ENCODE measurements around the gene COG7. TPM values are rescaled to one million over a fixed set of nuclear protein-coding genes. Genes with fewer than 3 reads are reported as not detected.

Gene COG7
- total and polyA plus RNA-seq, 2 donors (not counting 3 experiments of a cell fraction or from before 2014, with no cell fraction given) = 24.1 to 42.0 TPM

DNA sequence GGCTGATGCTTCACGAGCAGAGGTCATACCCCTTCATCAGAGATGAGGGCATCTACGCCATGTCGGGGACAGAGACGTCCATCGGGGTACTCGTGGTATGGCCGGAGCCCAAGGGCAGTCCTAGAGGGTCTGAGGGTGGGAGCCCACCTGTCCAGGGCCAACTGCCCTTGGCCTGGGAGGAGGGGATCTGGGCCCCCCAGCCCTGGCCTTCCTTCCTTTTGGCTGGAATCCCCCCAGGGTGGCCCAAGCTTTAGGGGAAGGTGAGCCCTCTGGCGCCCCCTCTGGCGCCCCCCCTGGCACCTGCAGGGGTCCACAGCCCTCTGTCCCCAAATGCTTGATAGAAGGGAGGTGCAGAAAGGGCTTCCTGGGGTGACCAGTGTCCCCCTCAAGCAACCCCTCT lies 81.6 kb downstream of the COG7 start:
- ChIA-PET POLR2A (no interaction called here), CTCF (interaction anchor here (1.6 kb wide), 1 partner anchor 11 kb away, joined by 5 read pairs; no protein-coding TSS in a partner anchor)
- no peak for TF ChIP-seq EZH2 (IDR thresholded peaks at IDR 0.05; ENCODE audit: borderline replicate concordance, low read depth, low read length, severe bottlenecking)
- TF ChIP-seq JUN (IDR thresholded peaks at IDR 0.05; ENCODE audit: borderline replicate concordance, insufficient read depth, insufficient read length, low read depth) = no peak
- no peak for TF ChIP-seq GATA2 (IDR thresholded peaks at IDR 0.05; ENCODE audit: insufficient read depth, insufficient read length, low read depth, low read length)
- TF ChIP-seq POLR2AphosphoS5 (IDR thresholded peaks at IDR 0.05; ENCODE audit: insufficient read depth, low read depth, low read length) = no peak
- no peak for TF ChIP-seq POLR2A (IDR thresholded peaks at IDR 0.05; ENCODE audit: low read depth, low read length)
- dilution Hi-C loops (cut with MboI; ENCODE audit: extremely low pct_ligation_motif_present, low sequenced_read_pairs) (no loop called here), intact Hi-C loops (cut with micrococcal nuclease) (no loop called here)
- Histone ChIP-seq H3K9me3 (replicated peaks; ENCODE audit: control insufficient read depth, insufficient read depth, low read length) (no peaks in the 10 kb centered on the region), H4K20me1 (replicated peaks; ENCODE audit: control insufficient read depth, extremely low read depth, insufficient read depth, low read length) (no peaks in the 10 kb centered on the region), H3K9ac (replicated peaks; ENCODE audit: extremely low read depth, insufficient read depth, low read length) (no peak overlapping the region), H3K9me1 (replicated peaks; ENCODE audit: control insufficient read depth, extremely low read depth, insufficient read depth, low read length) (no peaks in the 10 kb centered on the region), H3K4me3 (replicated peaks in 1 of 3; ENCODE audit: insufficient read depth in 1 of 3, low read depth in 1 of 3, low read length in 3 of 3) (no peak overlapping the region), H2AFZ (ENCODE audit: low read depth, low read length) (no peak overlapping the region), H3K27ac (ENCODE audit: insufficient read depth, low read depth, low read length) (no peak overlapping the region), H3K4me2 (ENCODE audit: insufficient read depth, low read length) (no peak overlapping the region), H3K4me1 (ENCODE audit: control insufficient read depth, extremely low read depth, insufficient read depth, low read length) (no peaks in the 10 kb centered on the region), H3K36me3 (ENCODE audit: control insufficient read depth in 2 of 2, extremely low read depth in 1 of 2, insufficient read depth in 2 of 2, low read length in 2 of 2) (no peaks in the 10 kb centered on the region), H3K27me3 (ENCODE audit: control insufficient read depth in 2 of 2, insufficient read depth in 2 of 2, low read length in 2 of 2) (no peaks in the 10 kb centered on the region), H3K79me2 (ENCODE audit: control insufficient read depth, insufficient read depth, low read length) (no peaks in the 10 kb centered on the region)
- DNase-seq (ENCODE audit: low read depth, low spot score) (no peak), FAIRE-seq (no peak)
- BruUV-seq (replicated peaks) = no TSS peak

DNA sequence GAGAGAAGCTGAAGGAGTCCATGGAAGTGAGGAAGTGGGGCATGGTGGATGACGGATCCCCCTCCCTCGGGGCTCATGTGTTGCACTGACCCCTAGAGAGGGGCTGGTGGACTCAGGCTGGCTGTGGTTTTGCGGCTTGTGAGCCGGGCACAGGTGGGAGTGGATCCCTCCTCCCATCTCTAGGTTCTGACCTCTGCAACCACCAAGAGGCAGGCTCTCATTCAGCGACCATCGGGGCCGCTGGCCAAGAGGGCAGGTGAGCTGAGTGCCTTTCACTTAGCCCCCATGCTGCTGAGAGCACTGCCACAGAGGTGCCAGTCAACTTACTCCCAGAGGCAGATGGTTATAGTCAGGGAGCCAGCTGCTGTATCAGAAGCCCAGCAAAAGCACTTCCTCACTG lies 83.6 kb downstream of the COG7 start:
- intact Hi-C loops (cut with micrococcal nuclease) (no loop called here), dilution Hi-C loops (cut with MboI; ENCODE audit: extremely low pct_ligation_motif_present, low sequenced_read_pairs) (no loop called here)
- DNase-seq (ENCODE audit: low read depth, low spot score) (no peak), FAIRE-seq (no peak)
- Histone ChIP-seq H3K4me3 (replicated peaks in 1 of 3; ENCODE audit: insufficient read depth in 1 of 3, low read depth in 1 of 3, low read length in 3 of 3) (no peak overlapping the region), H2AFZ (ENCODE audit: low read depth, low read length) (no peak overlapping the region), H3K79me2 (ENCODE audit: control insufficient read depth, insufficient read depth, low read length) (no peaks in the 10 kb centered on the region), H4K20me1 (replicated peaks; ENCODE audit: control insufficient read depth, extremely low read depth, insufficient read depth, low read length) (no peaks in the 10 kb centered on the region), H3K36me3 (ENCODE audit: control insufficient read depth in 2 of 2, extremely low read depth in 1 of 2, insufficient read depth in 2 of 2, low read length in 2 of 2) (no peaks in the 10 kb centered on the region), H3K27ac (ENCODE audit: insufficient read depth, low read depth, low read length) (no peak overlapping the region), H3K27me3 (ENCODE audit: control insufficient read depth in 2 of 2, insufficient read depth in 2 of 2, low read length in 2 of 2) (no peaks in the 10 kb centered on the region), H3K9ac (replicated peaks; ENCODE audit: extremely low read depth, insufficient read depth, low read length) (no peak overlapping the region), H3K4me1 (ENCODE audit: control insufficient read depth, extremely low read depth, insufficient read depth, low read length) (peaks cover 4% of the 10 kb centered on the region), H3K9me3 (replicated peaks; ENCODE audit: control insufficient read depth, insufficient read depth, low read length) (no peaks in the 10 kb centered on the region), H3K9me1 (replicated peaks; ENCODE audit: control insufficient read depth, extremely low read depth, insufficient read depth, low read length) (no peaks in the 10 kb centered on the region), H3K4me2 (ENCODE audit: insufficient read depth, low read length) (no peak overlapping the region)
- no TSS peak for BruUV-seq (replicated peaks)
- no peak for TF ChIP-seq JUN (IDR thresholded peaks at IDR 0.05; ENCODE audit: borderline replicate concordance, insufficient read depth, insufficient read length, low read depth)
- TF ChIP-seq GATA2 (IDR thresholded peaks at IDR 0.05; ENCODE audit: insufficient read depth, insufficient read length, low read depth, low read length) = no peak
- no peak for TF ChIP-seq EZH2 (IDR thresholded peaks at IDR 0.05; ENCODE audit: borderline replicate concordance, low read depth, low read length, severe bottlenecking)
- TF ChIP-seq POLR2AphosphoS5 (IDR thresholded peaks at IDR 0.05; ENCODE audit: insufficient read depth, low read depth, low read length) = no peak
- TF ChIP-seq, protein P1, sequence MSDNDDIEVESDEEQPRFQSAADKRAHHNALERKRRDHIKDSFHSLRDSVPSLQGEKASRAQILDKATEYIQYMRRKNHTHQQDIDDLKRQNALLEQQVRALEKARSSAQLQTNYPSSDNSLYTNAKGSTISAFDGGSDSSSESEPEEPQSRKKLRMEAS (IDR thresholded peaks at IDR 0.05; ENCODE audit: insufficient read depth, insufficient read length) = no peak
- TF ChIP-seq MYC (IDR thresholded peaks at IDR 0.05; ENCODE audit: low read depth, low read length) = no peak
- no peak for TF ChIP-seq FOS (IDR thresholded peaks at IDR 0.05; ENCODE audit: borderline replicate concordance, insufficient read depth, low read length)
- TF ChIP-seq POLR2A (IDR thresholded peaks at IDR 0.05; ENCODE audit: low read depth, low read length) = no peak
- TF ChIP-seq CTCF (IDR thresholded peaks at IDR 0.05; ENCODE audit: extremely low read depth in 1 of 2, insufficient read depth in 1 of 2, low read depth in 1 of 2, low read length in 2 of 2) = no peak
- CTCF ChIA-PET = no interaction called here
- POLR2A ChIA-PET = no interaction called here
